Dedifferentiated amniotic fluid mesenchymal stem cell (primary cell): Measurements from ENCODE around the gene TRAF3IP1.
"Not testable (repeated sequence)": the region's sequence is repeated elsewhere in the genome, so short reads cannot be mapped to it uniquely, and the experiment has no call there.

Experiments used
- DNase-seq: peaks from one replicate; pipeline ENCODE4 v3.0.0-alpha.2; 2016; ENCODE audit errors: extremely low spot score

TRAF3IP1 gene

GRCh38 chr2:238308177-238308576 is 12.1 kb upstream of the TRAF3IP1 start:
- no peak for DNase-seq

GRCh38 chr2:238310721-238311120 is 9.6 kb upstream of the TRAF3IP1 start:
- not testable (repeated sequence) for DNase-seq

- DNase-seq, result no peak
These were observed 6.9 kb upstream of the TRAF3IP1 start for GRCh38 chr2:238313289-238313990.

- DNase-seq, result no peak
These were observed 6.3 kb upstream of the TRAF3IP1 start for GRCh38 chr2:238313991-238314350.

- no peak for DNase-seq
These were observed 5.7 kb upstream of the TRAF3IP1 start for GRCh38 chr2:238314576-238314975.

- no peak for DNase-seq
These were observed 5.2 kb upstream of the TRAF3IP1 start for GRCh38 chr2:238315031-238315595.

- no peak for DNase-seq
These were observed 447 bp downstream of the TRAF3IP1 start for GRCh38 chr2:238320648-238321281.

- DNase-seq, result no peak
These were observed 1.1 kb downstream of the TRAF3IP1 start for GRCh38 chr2:238321467-238321866.

- DNase-seq, result no peak
These were observed 1.7 kb downstream of the TRAF3IP1 start for GRCh38 chr2:238322001-238322411.

GRCh38 chr2:238324248-238324647 is 3.9 kb downstream of the TRAF3IP1 start:
- DNase-seq, result not testable (repeated sequence)

- no peak for DNase-seq
These were observed 5.4 kb downstream of the TRAF3IP1 start for GRCh38 chr2:238325694-238326093.

- DNase-seq, result no peak
These were observed 6.6 kb downstream of the TRAF3IP1 start for GRCh38 chr2:238326801-238327365.

GRCh38 chr2:238327751-238328150 is 7.4 kb downstream of the TRAF3IP1 start:
- DNase-seq, result no peak

- no peak for DNase-seq
These were observed 10.1 kb downstream of the TRAF3IP1 start for GRCh38 chr2:238330391-238330790.

- DNase-seq, result no peak
These were observed 11.6 kb downstream of the TRAF3IP1 start for GRCh38 chr2:238331916-238332315.

GRCh38 chr2:238334885-238335284 is 14.6 kb downstream of the TRAF3IP1 start:
- no peak for DNase-seq

GRCh38 chr2:238335591-238335990 is 15.3 kb downstream of the TRAF3IP1 start:
- not testable (repeated sequence) for DNase-seq

GRCh38 chr2:238336151-238336550 is 15.8 kb downstream of the TRAF3IP1 start:
- DNase-seq, result no peak

GRCh38 chr2:238336793-238337444 is 16.6 kb downstream of the TRAF3IP1 start:
- DNase-seq, result no peak

GRCh38 chr2:238337846-238338245 is 17.5 kb downstream of the TRAF3IP1 start:
- no peak for DNase-seq

GRCh38 chr2:238338710-238339394 is 18.5 kb downstream of the TRAF3IP1 start:
- DNase-seq, result no peak

GRCh38 chr2:238339395-238339780 is 19.1 kb downstream of the TRAF3IP1 start:
- no peak for DNase-seq
